HG02943 (cell line): ENCODE data around the gene TJP1.
"Not testable (repeated sequence)": the region's sequence is repeated elsewhere in the genome, so short reads cannot be mapped to it uniquely, and the experiment has no call there.

Experiments
- ATAC-seq: cut with Tn5 transposase; IDR thresholded peaks from one replicate; pipeline ENCODE4 v1.9.1; 2021; ENCODE audit warnings: mild to moderate bottlenecking, low read depth, moderate library complexity; ENCODE audit not compliant: unreplicated experiment

Gene TJP1

GRCh38 chr15:29712149-29712885 is 110.0 kb downstream of the TJP1 start:
- no peak for ATAC-seq

- no peak for ATAC-seq
These were observed 110.7 kb downstream of the TJP1 start for GRCh38 chr15:29711531-29711930.

GRCh38 chr15:29708519-29708918 is 113.7 kb downstream of the TJP1 start:
- ATAC-seq: no peak

- ATAC-seq: no peak
These were observed 117.2 kb downstream of the TJP1 start for GRCh38 chr15:29704950-29705597.

- ATAC-seq: no peak
These were observed 121.1 kb downstream of the TJP1 start for GRCh38 chr15:29701151-29701550.

GRCh38 chr15:29700296-29700695 is 122.0 kb downstream of the TJP1 start:
- ATAC-seq: no peak

- ATAC-seq: no peak
These were observed 122.5 kb downstream of the TJP1 start for GRCh38 chr15:29699791-29700190.

GRCh38 chr15:29698030-29698701 is 124.1 kb downstream of the TJP1 start:
- no peak for ATAC-seq

- no peak for ATAC-seq
These were observed 125.1 kb downstream of the TJP1 start for GRCh38 chr15:29696950-29697738.

- not testable (repeated sequence) for ATAC-seq
These were observed 125.8 kb downstream of the TJP1 start for GRCh38 chr15:29696506-29696905.

- ATAC-seq: no peak
These were observed 126.6 kb downstream of the TJP1 start for GRCh38 chr15:29695489-29696167.

GRCh38 chr15:29693225-29693624 is 129.0 kb downstream of the TJP1 start:
- ATAC-seq: no peak

GRCh38 chr15:29692527-29692926 is 129.7 kb downstream of the TJP1 start:
- no peak for ATAC-seq

GRCh38 chr15:29690765-29691475 is 131.3 kb downstream of the TJP1 start:
- no peak for ATAC-seq

- ATAC-seq: no peak
These were observed 132.8 kb downstream of the TJP1 start for GRCh38 chr15:29689287-29689986.

- no peak for ATAC-seq
These were observed 133.6 kb downstream of the TJP1 start for GRCh38 chr15:29688506-29689286.

- ATAC-seq: no peak
These were observed 134.2 kb downstream of the TJP1 start for GRCh38 chr15:29687939-29688505.

- no peak for ATAC-seq
These were observed 135.0 kb downstream of the TJP1 start for GRCh38 chr15:29687204-29687815.
